Neural progenitor cell (in vitro differentiated cells): ENCODE data around the gene IFT52. TPM values are rescaled to one million over a fixed set of nuclear protein-coding genes. Genes with fewer than 3 reads are reported as not detected.

Experiments used
- DNase-seq: peaks from one replicate; pipeline ENCODE4 v3.0.0-alpha.2; 2016; ENCODE audit warnings: low spot score
- H2AFZ ChIP-seq: fragments of 200-600 bp; sonication (generic); replicated peaks from 2 replicates; pipeline ENCODE4 v1.6.1; 2016; ENCODE audit warnings: antibody characterized with exemption
- H3F3A ChIP-seq: fragments of 200-600 bp; sonication (generic); 2 replicates; pipeline ENCODE4 v1.6.1; 2016; ENCODE audit warnings: antibody characterized with exemption, low read depth
- H3K27ac ChIP-seq: fragments of 200-600 bp; sonication (generic); 2 replicates; pipeline ENCODE4 v1.5.1; 2016; ENCODE audit warnings: mild to moderate bottlenecking
- H3K27me3 ChIP-seq: fragments of 200-600 bp; sonication (generic); 2 replicates; pipeline ENCODE4 v1.6.1; 2016; ENCODE audit warnings: mild to moderate bottlenecking, moderate library complexity
- H3K36me3 ChIP-seq: fragments of 200-600 bp; sonication (generic); 2 replicates; pipeline ENCODE4 v1.5.1; 2016
- H3K4me1 ChIP-seq: fragments of 200-600 bp; sonication (generic); 2 replicates; pipeline ENCODE4 v1.6.1; 2016; ENCODE audit warnings: mixed run types
- H3K4me2 ChIP-seq: fragments of 200-600 bp; sonication (generic); 2 replicates; pipeline ENCODE4 v1.6.1; 2016
- H3K4me3 ChIP-seq: fragments of 200-600 bp; sonication (generic); 2 replicates; pipeline ENCODE4 v1.5.1; 2016
- H3K79me2 ChIP-seq: fragments of 200-600 bp; sonication (generic); 2 replicates; pipeline ENCODE4 v1.6.1; 2016; ENCODE audit warnings: low read depth
- H3K9ac ChIP-seq: fragments of 200-600 bp; sonication (generic); 2 replicates; pipeline ENCODE4 v1.6.1; 2016
- H3K9me3 ChIP-seq: fragments of 200-600 bp; sonication (generic); 2 replicates; pipeline ENCODE4 v1.5.1; 2016; ENCODE audit warnings: low read depth
- H4K20me1 ChIP-seq: fragments of 200-600 bp; sonication (generic); 2 replicates; pipeline ENCODE4 v1.6.1; 2016; ENCODE audit warnings: low read depth
- H3K27ac Mint-ChIP-seq: 3 replicates; pipeline ENCODE4 v1.8.0; 2021; ENCODE audit warnings: mixed read lengths
- H3K27me3 Mint-ChIP-seq: 2 replicates; pipeline ENCODE4 v1.8.0; 2022; ENCODE audit warnings: low read depth, mild to moderate bottlenecking, inconsistent platforms, moderate library complexity, mixed read lengths; ENCODE audit not compliant: insufficient read depth
- H3K36me3 Mint-ChIP-seq: 3 replicates; pipeline ENCODE4 v1.8.0; 2021; ENCODE audit warnings: mixed read lengths
- H3K4me1 Mint-ChIP-seq: 3 replicates; pipeline ENCODE4 v1.8.0; 2021; ENCODE audit warnings: mixed read lengths
- H3K4me3 Mint-ChIP-seq: 3 replicates; pipeline ENCODE4 v1.8.0; 2021; ENCODE audit warnings: mild to moderate bottlenecking, moderate library complexity, mixed read lengths
- H3K9me3 Mint-ChIP-seq: 3 replicates; pipeline ENCODE4 v1.8.0; 2020; ENCODE audit warnings: mixed read lengths
- EZH2 ChIP-seq: fragments of 200-600 bp; sonication (generic); IDR thresholded peaks from 2 replicates; pipeline ENCODE4 v1.6.1; 2017; ENCODE audit warnings: antibody characterized with exemption, mild to moderate bottlenecking, moderate library complexity
- EZH2phosphoT487 ChIP-seq: fragments of 200-600 bp; sonication (generic); IDR thresholded peaks from 2 replicates; pipeline ENCODE4 v1.6.1; 2017; ENCODE audit warnings: antibody characterized with exemption
- total RNA-seq: library from RNA; depleted of rRNA; stranded (reverse); fragments of >200 nt; gene quantifications from 2 replicates; pipeline ENCODE4 v1.2.3, GENCODE V29; 2015; ENCODE audit warnings: low replicate concordance
- TF ChIP-seq, protein P1 (sequence below): fragments of 200-600 bp; sonication (generic); IDR thresholded peaks from 2 replicates; pipeline ENCODE4 v1.5.1; 2017; ENCODE audit warnings: antibody characterized with exemption, mild to moderate bottlenecking

IFT52 gene
- total RNA-seq, 1 donor from 2014 or later: 87.9 TPM

DNA sequence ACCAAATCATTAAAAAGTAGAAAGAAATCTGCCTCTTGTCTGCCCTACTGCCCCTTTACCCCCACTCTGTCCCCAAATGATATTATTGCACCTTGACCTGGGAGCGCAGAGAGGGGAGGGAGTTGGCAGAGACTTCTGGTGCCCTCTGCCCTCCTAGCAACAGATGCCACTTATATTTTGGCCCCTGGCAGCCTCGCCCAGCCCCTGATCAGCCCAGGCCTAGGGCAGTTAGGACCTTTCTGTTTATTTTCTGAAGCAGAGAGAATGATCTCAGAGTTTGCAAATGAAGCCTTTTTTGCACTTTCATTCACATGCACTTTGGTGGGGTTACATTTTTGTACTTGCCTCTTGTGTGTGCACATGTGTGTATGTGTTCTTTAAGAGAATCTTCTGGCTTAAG, 40.3 kb upstream of the IFT52 start:
- no peak overlapping the region for H3K4me3 Mint-ChIP-seq
- no peak overlapping the region for H3K4me2 ChIP-seq
- H3K27ac ChIP-seq: no peak overlapping the region
- H3F3A ChIP-seq: no peaks in the 10 kb centered on the region
- no peak overlapping the region for H2AFZ ChIP-seq
- peaks cover 4% of the 10 kb centered on the region for H3K27me3 Mint-ChIP-seq
- peaks cover 8% of the 10 kb centered on the region for H3K9me3 Mint-ChIP-seq
- no peaks in the 10 kb centered on the region for H3K27me3 ChIP-seq
- no peaks in the 10 kb centered on the region for H3K4me1 Mint-ChIP-seq
- H3K9me3 ChIP-seq: no peaks in the 10 kb centered on the region
- H3K4me1 ChIP-seq: no peaks in the 10 kb centered on the region
- peaks cover 12% of the 10 kb centered on the region for H3K36me3 Mint-ChIP-seq
- no peaks in the 10 kb centered on the region for H3K36me3 ChIP-seq
- no peak for DNase-seq
- H3K27ac Mint-ChIP-seq: no peak overlapping the region
- H3K79me2 ChIP-seq: no peaks in the 10 kb centered on the region
- TF ChIP-seq EZH2: no peak
- TF ChIP-seq, protein P1, sequence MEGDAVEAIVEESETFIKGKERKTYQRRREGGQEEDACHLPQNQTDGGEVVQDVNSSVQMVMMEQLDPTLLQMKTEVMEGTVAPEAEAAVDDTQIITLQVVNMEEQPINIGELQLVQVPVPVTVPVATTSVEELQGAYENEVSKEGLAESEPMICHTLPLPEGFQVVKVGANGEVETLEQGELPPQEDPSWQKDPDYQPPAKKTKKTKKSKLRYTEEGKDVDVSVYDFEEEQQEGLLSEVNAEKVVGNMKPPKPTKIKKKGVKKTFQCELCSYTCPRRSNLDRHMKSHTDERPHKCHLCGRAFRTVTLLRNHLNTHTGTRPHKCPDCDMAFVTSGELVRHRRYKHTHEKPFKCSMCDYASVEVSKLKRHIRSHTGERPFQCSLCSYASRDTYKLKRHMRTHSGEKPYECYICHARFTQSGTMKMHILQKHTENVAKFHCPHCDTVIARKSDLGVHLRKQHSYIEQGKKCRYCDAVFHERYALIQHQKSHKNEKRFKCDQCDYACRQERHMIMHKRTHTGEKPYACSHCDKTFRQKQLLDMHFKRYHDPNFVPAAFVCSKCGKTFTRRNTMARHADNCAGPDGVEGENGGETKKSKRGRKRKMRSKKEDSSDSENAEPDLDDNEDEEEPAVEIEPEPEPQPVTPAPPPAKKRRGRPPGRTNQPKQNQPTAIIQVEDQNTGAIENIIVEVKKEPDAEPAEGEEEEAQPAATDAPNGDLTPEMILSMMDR: no peak
- H3K9ac ChIP-seq: no peak overlapping the region
- H4K20me1 ChIP-seq: no peaks in the 10 kb centered on the region
- no peak overlapping the region for H3K4me3 ChIP-seq

DNA sequence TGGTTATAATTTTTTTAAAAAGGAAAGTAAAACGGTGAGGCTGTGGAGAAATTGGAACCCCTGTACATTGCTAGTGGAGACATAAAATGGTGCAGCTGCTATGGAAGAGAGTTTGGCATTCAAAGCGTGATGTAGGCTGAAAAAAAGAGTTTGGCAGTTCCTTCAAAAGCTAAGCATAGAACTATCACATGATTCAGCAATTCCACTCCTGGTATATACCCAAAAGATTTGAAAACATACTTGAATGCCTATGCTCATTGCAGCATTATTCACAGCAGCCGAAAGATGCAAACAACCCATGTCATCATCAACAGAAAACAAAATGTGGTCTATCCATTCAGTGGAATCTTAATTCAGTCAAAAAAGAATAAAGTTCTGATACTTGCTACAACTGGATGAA, 36.4 kb upstream of the IFT52 start:
- Histone ChIP-seq H3F3A (no peaks in the 10 kb centered on the region), H4K20me1 (no peaks in the 10 kb centered on the region), H3K27ac (no peak overlapping the region), H2AFZ (no peak overlapping the region), H3K4me3 (no peak overlapping the region), H3K9me3 (no peaks in the 10 kb centered on the region), H3K36me3 (no peaks in the 10 kb centered on the region), H3K4me1 (no peaks in the 10 kb centered on the region), H3K4me2 (no peak overlapping the region), H3K27me3 (no peaks in the 10 kb centered on the region), H3K9ac (no peak overlapping the region), H3K79me2 (no peaks in the 10 kb centered on the region)
- Mint-ChIP-seq H3K36me3 (no peaks in the 10 kb centered on the region), H3K27ac (no peak overlapping the region), H3K27me3 (peaks cover 4% of the 10 kb centered on the region), H3K9me3 (no peaks in the 10 kb centered on the region), H3K4me3 (no peak overlapping the region), H3K4me1 (peaks cover 13% of the 10 kb centered on the region)
- no peak for DNase-seq
- TF ChIP-seq, protein P1: no peak
- TF ChIP-seq EZH2 (no peak), EZH2phosphoT487 (no peak)

DNA sequence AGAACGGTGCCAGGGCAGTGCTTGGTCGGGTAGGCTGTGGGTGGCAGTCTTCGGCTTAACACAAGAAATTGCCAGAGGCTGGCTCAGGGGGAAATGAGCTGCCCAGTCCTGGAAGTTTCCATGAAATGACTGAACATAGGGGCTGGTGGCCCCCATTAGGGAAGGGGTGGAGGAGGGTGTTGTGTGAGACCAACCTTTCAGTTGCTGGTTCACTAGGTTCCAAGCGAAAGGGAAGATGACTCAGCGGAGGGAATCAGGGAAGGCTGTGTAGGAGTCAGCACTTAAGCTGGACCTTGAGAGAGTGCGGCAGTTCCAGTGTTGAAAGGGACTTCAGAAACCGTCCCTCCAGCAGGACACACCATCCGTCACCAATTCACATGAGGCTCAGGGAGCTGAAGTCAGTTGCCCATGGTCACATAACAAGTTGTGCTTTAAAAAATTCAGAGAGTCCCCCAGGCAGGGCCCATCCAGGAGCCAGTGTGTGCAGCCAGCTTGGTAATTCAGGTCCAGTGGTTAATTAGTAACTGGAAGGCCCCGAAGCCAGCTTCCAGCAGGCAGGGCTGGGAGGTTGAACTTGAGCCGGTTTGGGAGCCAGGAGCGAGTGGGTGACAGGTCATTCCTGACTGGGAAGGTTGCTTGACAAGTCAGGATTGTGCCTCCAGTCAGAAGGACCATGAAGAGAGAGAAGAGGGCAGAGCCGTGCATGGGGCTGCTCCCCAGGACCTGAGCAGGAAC, 32.2 kb upstream of the IFT52 start, which contains the start of gene SGK2:
SGK2 (plus strand) TSS at position 616 of the 735 bp plus-strand sequence. CDS start 7,469 bp downstream, outside the sequence.
- Mint-ChIP-seq H3K27me3 (peaks cover 4% of the 10 kb centered on the region), H3K36me3 (no peaks in the 10 kb centered on the region), H3K4me3 (no peak within 1 kb of the TSS), H3K4me1 (peaks cover 13% of the 10 kb centered on the region), H3K9me3 (no peaks in the 10 kb centered on the region), H3K27ac (peak within 1 kb of the TSS; percentile 10)
- Histone ChIP-seq H2AFZ (no peak within 1 kb of the TSS), H3F3A (no peaks in the 10 kb centered on the region), H3K4me1 (no peaks in the 10 kb centered on the region), H3K79me2 (no peaks in the 10 kb centered on the region), H3K9ac (no peak within 1 kb of the TSS), H3K4me2 (no peak within 1 kb of the TSS), H3K27me3 (no peaks in the 10 kb centered on the region), H4K20me1 (no peaks in the 10 kb centered on the region), H3K27ac (no peak within 1 kb of the TSS), H3K4me3 (no peak within 1 kb of the TSS), H3K9me3 (no peaks in the 10 kb centered on the region), H3K36me3 (no peaks in the 10 kb centered on the region)
- no peak for DNase-seq
- TF ChIP-seq EZH2phosphoT487: no peak
- TF ChIP-seq, protein P1: no peak
- no peak for TF ChIP-seq EZH2
